H1 (cell line): Measurements from ENCODE around the gene CTDP1. TPM values are rescaled to one million over a fixed set of nuclear protein-coding genes. Genes with fewer than 3 reads are reported as not detected.

Source experiments
- CTCF ChIA-PET: fragments of 300-600 bp; sonication (Branson Sonifier 250); formaldehyde crosslinking; loops from one replicate; lab custom pipeline; 2021; ENCODE audit not compliant: partially characterized antibody; lab: Charles Lee
- POLR2A ChIA-PET: fragments of 300-600 bp; sonication (Branson Sonifier 250); formaldehyde crosslinking; loops from one replicate; lab custom pipeline; 2021; ENCODE audit warnings: inconsistent platforms; ENCODE audit not compliant: partially characterized antibody; lab: Charles Lee
- DNase-seq, 2 experiments: peaks; one replicate each; pipeline versions ENCODE4 v3.0.0 to v3.0.0-alpha.2; 2010 to 2022; ENCODE audit warnings: low spot score in 2 of 2, low read depth in 1 of 2, mixed read lengths in 1 of 2
- FAIRE-seq: peaks from 2 replicates; lab custom pipeline; 2011; peaks lifted over from hg19 to GRCh38; lab: Jason Lieb, UNC
- H2AFZ ChIP-seq: 2 replicates; pipeline ENCODE4 v1.8.1; 2012; ENCODE audit warnings: low read length, inconsistent platforms
- H2AK5ac ChIP-seq: 2 replicates; pipeline ENCODE4 v1.6.1; 2013; ENCODE audit warnings: low read depth, low read length
- H2BK120ac ChIP-seq: replicated peaks from 2 replicates; pipeline ENCODE3; 2013; ENCODE audit warnings: low read depth, low read length, inconsistent platforms
- H2BK12ac ChIP-seq: 2 replicates; pipeline ENCODE4 v1.6.1; 2013; ENCODE audit warnings: low read depth, low read length
- H2BK15ac ChIP-seq: 2 replicates; pipeline ENCODE4 v1.6.1; 2013; ENCODE audit warnings: low read length
- H2BK20ac ChIP-seq: 2 replicates; pipeline ENCODE4 v1.6.1; 2013; ENCODE audit warnings: low read length
- H2BK5ac ChIP-seq: 2 replicates; pipeline ENCODE4 v1.6.1; 2013; ENCODE audit warnings: low read depth, low read length
- H3K14ac ChIP-seq: 2 replicates; pipeline ENCODE4 v1.6.1; 2013; ENCODE audit warnings: inconsistent platforms; ENCODE audit not compliant: insufficient read length
- H3K18ac ChIP-seq: 2 replicates; pipeline ENCODE4 v1.6.1; 2013; ENCODE audit warnings: low read length; ENCODE audit errors: extremely low read depth
- H3K23ac ChIP-seq: 2 replicates; pipeline ENCODE4 v1.6.1; 2013; ENCODE audit warnings: inconsistent platforms; ENCODE audit not compliant: insufficient read length
- H3K23me2 ChIP-seq: 2 replicates; pipeline ENCODE4 v1.6.1; 2013; ENCODE audit warnings: low read depth, low read length
- H3K27ac ChIP-seq: 2 replicates; pipeline ENCODE4 v1.6.1; 2011; ENCODE audit warnings: low read depth, low read length, inconsistent platforms
- H3K27me3 ChIP-seq, 4 experiments: replicated peaks in 1 of 4; 1 replicate in 1 of 4; 2 replicates in 3 of 4; pipeline versions ENCODE4 v1.6.1 to v1.8.1; 2011 to 2013; ENCODE audit warnings: low read length in 3 of 4, mild to moderate bottlenecking in 3 of 4, inconsistent platforms in 2 of 4, mixed read lengths in 2 of 4, moderate library complexity in 1 of 4; ENCODE audit not compliant: control insufficient read depth in 3 of 4, insufficient read depth in 3 of 4; ENCODE audit errors: extremely low read depth in 1 of 4
- H3K36me3 ChIP-seq, 4 experiments: 2 replicates each; pipeline versions ENCODE4 v1.6.1 to v1.8.1; 2011 to 2013; ENCODE audit warnings: mild to moderate bottlenecking in 4 of 4, low read length in 3 of 4, moderate library complexity in 2 of 4, control low read depth in 1 of 4, inconsistent platforms in 1 of 4; ENCODE audit not compliant: insufficient read depth in 4 of 4, control insufficient read depth in 2 of 4
- H3K4ac ChIP-seq: replicated peaks from 2 replicates; pipeline ENCODE3; 2013; ENCODE audit warnings: low read length, low read depth, mixed read lengths, inconsistent platforms; ENCODE audit not compliant: insufficient read length
- H3K4me1 ChIP-seq, 4 experiments: replicated peaks in 1 of 4; 1 replicate in 1 of 4; 2 replicates in 3 of 4; pipeline versions ENCODE4 v1.6.1 to v1.8.1; 2011 to 2013; ENCODE audit warnings: low read length in 3 of 4, inconsistent platforms in 2 of 4, mixed read lengths in 1 of 4; ENCODE audit not compliant: insufficient read depth in 4 of 4, control insufficient read depth in 3 of 4
- H3K4me2 ChIP-seq, 2 experiments: 2 replicates each; pipeline versions ENCODE4 v1.6.1 to v1.8.1; 2011 to 2013; ENCODE audit warnings: low read depth in 2 of 2, low read length in 2 of 2, control low read depth in 1 of 2, inconsistent platforms in 1 of 2, mild to moderate bottlenecking in 1 of 2; ENCODE audit not compliant: insufficient read depth in 1 of 2
- H3K4me3 ChIP-seq, 4 experiments: fragments of 200-600, 300-600 bp in 1 of 4; sonication (generic), shearing (Covaris generic), sonication (Bioruptor Twin) in 1 of 4; 2 replicates each; pipeline versions ENCODE4 v1.5.1 to v1.8.1; 2011 to 2016; ENCODE audit warnings: low read length in 4 of 4, low read depth in 3 of 4, control low read depth in 2 of 4, inconsistent platforms in 2 of 4, mild to moderate bottlenecking in 2 of 4, mixed read lengths in 1 of 4, moderate library complexity in 1 of 4; ENCODE audit not compliant: insufficient read depth in 2 of 4; ENCODE audit errors: extremely low read depth in 1 of 4
- H3K56ac ChIP-seq: replicated peaks from 2 replicates; pipeline ENCODE3; 2013; ENCODE audit warnings: low read depth, mild to moderate bottlenecking, mixed read lengths, low read length, inconsistent platforms; ENCODE audit not compliant: insufficient read length
- H3K79me1 ChIP-seq: 2 replicates; pipeline ENCODE4 v1.6.1; 2013; ENCODE audit warnings: low read depth, low read length, control low read depth
- H3K79me2 ChIP-seq, 2 experiments: 2 replicates each; pipeline versions ENCODE4 v1.6.1 to v1.8.1; 2012 to 2013; ENCODE audit warnings: low read length in 2 of 2, mild to moderate bottlenecking in 2 of 2, inconsistent platforms in 1 of 2; ENCODE audit not compliant: insufficient read depth in 2 of 2, control insufficient read depth in 1 of 2
- H3K9ac ChIP-seq, 4 experiments: replicated peaks in 1 of 4; 1 replicate in 1 of 4; 2 replicates in 3 of 4; pipeline versions ENCODE4 v1.6.1 to v1.8.1; 2011 to 2013; ENCODE audit warnings: low read depth in 3 of 4, low read length in 3 of 4, control low read depth in 2 of 4, mild to moderate bottlenecking in 2 of 4, moderate library complexity in 2 of 4, inconsistent platforms in 1 of 4; ENCODE audit errors: extremely low read depth in 1 of 4
- H3K9me3 ChIP-seq, 2 experiments: 2 replicates each; pipeline versions ENCODE4 v1.6.1 to v1.8.1; 2012 to 2013; ENCODE audit warnings: mild to moderate bottlenecking in 2 of 2, moderate library complexity in 2 of 2, control low read depth in 1 of 2, inconsistent platforms in 1 of 2, low read depth in 1 of 2, low read length in 1 of 2, mixed read lengths in 1 of 2; ENCODE audit not compliant: insufficient read depth in 2 of 2
- H4K20me1 ChIP-seq, 2 experiments: replicated peaks in 1 of 2; 2 replicates each; pipeline versions ENCODE3 to v1.8.1; 2011 to 2013; ENCODE audit warnings: inconsistent platforms in 2 of 2, low read length in 2 of 2, mild to moderate bottlenecking in 1 of 2; ENCODE audit not compliant: insufficient read depth in 2 of 2, control insufficient read depth in 1 of 2
- H4K5ac ChIP-seq: 2 replicates; pipeline ENCODE4 v1.6.1; 2013; ENCODE audit warnings: low read length, low read depth, mixed read lengths, inconsistent platforms; ENCODE audit not compliant: insufficient read length
- H4K8ac ChIP-seq: 2 replicates; pipeline ENCODE4 v1.8.0; 2013; ENCODE audit warnings: mild to moderate bottlenecking, moderate library complexity, low read length, inconsistent platforms; ENCODE audit not compliant: insufficient read depth; ENCODE audit errors: extremely low read depth
- H4K91ac ChIP-seq: replicated peaks from 2 replicates; pipeline ENCODE3; 2013; ENCODE audit warnings: low read length, mixed read lengths, inconsistent platforms; ENCODE audit not compliant: insufficient read length
- BACH1 ChIP-seq: IDR thresholded peaks from 2 replicates; pipeline ENCODE4 v1.6.1; 2012; ENCODE audit warnings: low read length, improper control_type of control experiment
- BCL11A ChIP-seq, 2 experiments: IDR thresholded peaks; one replicate each; pipeline ENCODE4 v1.6.1; 2011; ENCODE audit warnings: low read depth in 2 of 2, low read length in 2 of 2, mild to moderate bottlenecking in 2 of 2
- CBX5 ChIP-seq: fragments of 300-800, 300-1000 bp; sonication (generic); IDR thresholded peaks from 2 replicates; pipeline ENCODE4 v1.7.1; 2016; ENCODE audit warnings: antibody characterized with exemption, low read length, low read depth
- CBX8 ChIP-seq: fragments of 300-800, 300-1000 bp; sonication (generic); IDR thresholded peaks from 2 replicates; pipeline ENCODE4 v1.7.1; 2016; ENCODE audit warnings: low read depth, low read length, borderline replicate concordance
- GABPA ChIP-seq: IDR thresholded peaks from 2 replicates; pipeline ENCODE4 v1.6.1; 2011; ENCODE audit warnings: mild to moderate bottlenecking, low read length, moderate library complexity, borderline replicate concordance; ENCODE audit not compliant: insufficient read depth
- HDAC6 ChIP-seq: IDR thresholded peaks from one replicate; pipeline ENCODE4 v1.7.1; 2012; ENCODE audit warnings: low read depth, mild to moderate bottlenecking, inconsistent platforms, low read length, moderate library complexity
- KDM4A ChIP-seq: IDR thresholded peaks from one replicate; pipeline ENCODE4 v1.7.1; 2012; ENCODE audit warnings: low read depth, mild to moderate bottlenecking, moderate library complexity, low read length, inconsistent platforms; ENCODE audit not compliant: severe bottlenecking
- NANOG ChIP-seq: IDR thresholded peaks from 2 replicates; pipeline ENCODE4 v1.6.1; 2011; ENCODE audit warnings: low read length, low read depth, mild to moderate bottlenecking, inconsistent platforms; ENCODE audit not compliant: insufficient read depth, poor library complexity, severe bottlenecking
- PHF8 ChIP-seq: fragments of 200-600 bp; sonication (generic); conservative IDR thresholded peaks from 2 replicates; pipeline ENCODE4 v1.7.1; 2012; ENCODE audit warnings: low read depth, mild to moderate bottlenecking, inconsistent platforms, low read length, moderate library complexity
- SP4 ChIP-seq: IDR thresholded peaks from 2 replicates; pipeline ENCODE4 v1.6.1; 2012; ENCODE audit warnings: low read length, inconsistent platforms
- SUZ12 ChIP-seq: fragments of 200-600 bp; sonication (generic); IDR thresholded peaks from 2 replicates; pipeline ENCODE4 v1.6.1; 2012; ENCODE audit warnings: mild to moderate bottlenecking, inconsistent platforms, low read length, moderate library complexity, mixed read lengths
- TBP ChIP-seq: IDR thresholded peaks from 2 replicates; pipeline ENCODE4 v1.6.1; 2011; ENCODE audit warnings: low read depth, low read length, improper control_type of control experiment
- YY1 ChIP-seq: IDR thresholded peaks from 2 replicates; pipeline ENCODE4 v1.6.1; 2011; ENCODE audit warnings: low read depth, mild to moderate bottlenecking, low read length
- ZNF274 ChIP-seq: IDR thresholded peaks from 2 replicates; pipeline ENCODE4 v1.7.0; 2012; ENCODE audit warnings: low read length, borderline replicate concordance; ENCODE audit errors: extremely low read depth
- WGBS, 2 experiments: shearing (Covaris generic) in 1 of 2; methylation state at CpG; one replicate each; pipeline versions ENCODE4 v1.1.6 to v1.1.7; 2013 to 2015; ENCODE audit warnings: low lambda C conversion rate in 2 of 2, mixed read lengths in 2 of 2, inconsistent platforms in 1 of 2, low coverage in 1 of 2, missing lambda C conversion rate in 1 of 2; ENCODE audit not compliant: insufficient replicate concordance in 2 of 2, insufficient coverage in 1 of 2, insufficient read length in 1 of 2; ENCODE audit errors: extremely low coverage in 1 of 2, missing lambda C conversion rate in 1 of 2; 5-methylcytosine and 5-hydroxymethylcytosine counted together
- polyA plus RNA-seq, 7 experiments: library from polyadenylated mRNA; depleted of rRNA in 3 of 7; stranded (reverse) in 5 of 7; unstranded in 2 of 7; fragments of >200 nt in 5 of 7; fragments of 200-250 nt in 2 of 7; gene quantifications; 1 replicate in 5 of 7; 2 replicates in 1 of 7; 4 replicates in 1 of 7; pipeline versions ENCODE4 v1.2.1 to v1.2.3, GENCODE V29; 2011 to 2013; ENCODE audit warnings: missing spikeins in 2 of 7, mixed read lengths in 2 of 7
- total RNA-seq: library from RNA; stranded (reverse); fragmentation: NEBNext Ultra II Directional; extraction: Animal tissue kit (Norgen Biotek cat#: 25700); gene quantifications from 2 replicates; pipeline ENCODE4 v1.2.1, GENCODE V29; 2021

CTDP1 gene
- total and polyA plus RNA-seq, 2 of the 8 experiments (the other 6 are each of a cell fraction or from before 2014, with no cell fraction given), result 16.6 to 37.0 TPM

- Histone ChIP-seq H2BK20ac (no peak overlapping the region), H2BK15ac (no peak overlapping the region), H2AFZ (no peak overlapping the region), H3K27me3 (no peaks in the 10 kb centered on the region), H4K8ac (no peak overlapping the region), H4K5ac (no peak overlapping the region), H2BK12ac (no peak overlapping the region), H3K9me3 (no peaks in the 10 kb centered on the region), H3K4me1 (peaks cover 5 to 8% (median 6%) of the 10 kb centered on the region in 4 experiments; a peak in 6 of 7 replicates), H3K4me3 (no peak overlapping the region), H3K23me2 (peaks cover 6% of the 10 kb centered on the region; the same call in 1 of the 2 replicates), H2BK120ac (no peak overlapping the region), H3K4ac (no peak overlapping the region), H3K79me1 (peaks cover 37% of the 10 kb centered on the region), H3K23ac (no peak overlapping the region), H3K14ac (no peak overlapping the region), H2AK5ac (no peak overlapping the region), H4K20me1 (peaks cover 15 to 37% of the 10 kb centered on the region in 2 experiments), H3K27ac (no peak overlapping the region), H3K36me3 (no peaks in the 10 kb centered on the region; a peak in 2 of 8 replicates), H4K91ac (no peak overlapping the region), H3K9ac (no peak overlapping the region), H3K79me2 (peaks cover 44 to 78% of the 10 kb centered on the region in 2 experiments), H3K56ac (no peak overlapping the region), H3K18ac (no peak overlapping the region), H2BK5ac (no peak overlapping the region), H3K4me2 (no peak overlapping the region)
- no peak for FAIRE-seq
- no peak for DNase-seq
- ChIA-PET POLR2A (interaction anchor here (0.6 kb wide), 1 partner anchor 475 kb away, joined by 3 read pairs; no protein-coding TSS in a partner anchor), CTCF (no interaction called here)
- WGBS, 2 experiments, result 89% methylated on average over 21 of the region's 21 CpGs; no CpG with 5 or more reads in 1 of the 2 experiments
- TF ChIP-seq YY1, result no peak
- TF ChIP-seq PHF8, result no peak
- no peak for TF ChIP-seq HDAC6
- no peak for TF ChIP-seq CBX8
- no peak for TF ChIP-seq BCL11A (IDR thresholded peaks at IDR 0.05; ENCODE audit: low read depth in 2 of 2, low read length in 2 of 2)
- TF ChIP-seq TBP, result no peak
- no peak for TF ChIP-seq GABPA
- TF ChIP-seq SP4, result no peak
- no peak for TF ChIP-seq ZNF274
- no peak for TF ChIP-seq CBX5
- TF ChIP-seq NANOG, result no peak
- no peak for TF ChIP-seq KDM4A
- TF ChIP-seq BACH1, result no peak
- no peak for TF ChIP-seq SUZ12
Measured at GRCh38 chr18:79683626-79684282, 4.2 kb downstream of the CTDP1 start.
